ENCODE data around the gene OR6C2. TPM values are rescaled to one million over a fixed set of nuclear protein-coding genes. Genes with fewer than 3 reads are reported as not detected.
A peak's percentile ranks its signal among the peaks of the same experiment; 100 is the strongest.
"Not testable (repeated sequence)": the region's sequence is repeated elsewhere in the genome, so short reads cannot be mapped to it uniquely, and the experiment has no call there.

Gene OR6C2
- total RNA-seq, 6 donors from 2014 or later = 2.1 TPM; not detected in 5

GRCh38 chr12:55414889-55415288 lies 29.0 kb upstream of the OR6C2 start:
- peak in 1 of 2 donors; percentile 46 for DNase-seq

DNA sequence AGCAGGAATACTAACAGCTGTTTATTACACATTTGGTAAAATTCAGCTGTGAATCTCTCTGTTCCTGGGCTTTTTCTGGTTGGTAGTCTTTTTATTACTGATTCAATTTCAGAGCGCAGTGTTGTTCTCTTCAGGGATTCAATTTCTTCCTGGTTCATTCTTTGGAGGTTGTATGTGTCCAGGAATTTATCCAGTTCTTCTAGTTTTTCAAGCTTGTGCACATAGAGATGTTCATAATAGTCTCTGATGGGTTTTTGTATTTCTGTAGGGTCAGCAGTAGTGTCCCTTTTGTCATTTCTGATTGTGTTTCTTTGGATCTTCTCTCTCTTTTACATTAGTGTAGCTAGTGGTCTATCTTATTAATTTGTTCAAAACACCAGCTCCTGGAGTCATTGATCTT lies 26.9 kb upstream of the OR6C2 start:
- no peaks in the 10 kb centered on the region for H3K9me3 ChIP-seq
- no peaks in the 10 kb centered on the region for H3K36me3 ChIP-seq
- H3K27ac ChIP-seq = no peak overlapping the region
- ATAC-seq (ENCODE audit: low FRiP score in 2 of 2) = no peak
- no peaks in the 10 kb centered on the region for H3K4me1 ChIP-seq
- H3K27me3 ChIP-seq = no peaks in the 10 kb centered on the region
- no peak overlapping the region for H3K4me3 ChIP-seq
- TF ChIP-seq POLR2A (IDR thresholded peaks at IDR 0.05) (no peak), POLR2AphosphoS5 (IDR thresholded peaks at IDR 0.05) (no peak), EP300 (IDR thresholded peaks at IDR 0.05) (no peak), CTCF (IDR thresholded peaks at IDR 0.05) (no peak)
- 93 to 95% methylated on average over 1 of the region's 1 CpG for WGBS, 2 donors
- no peak for DNase-seq

More at GRCh38 chr12:55414889-55415288, 29.0 kb upstream of the OR6C2 start:
- H3K4me1 ChIP-seq, H3K9me3 ChIP-seq, H3K27ac ChIP-seq, H3K4me3 ChIP-seq, H3K27me3 ChIP-seq, H3K36me3 ChIP-seq: not testable (repeated sequence)
- ATAC-seq (ENCODE audit: low FRiP score in 2 of 2) = peak in 1 of 2 donors; percentile 80
- WGBS, 2 donors = 0 to 21% methylated on average over 2 to 7 of the region's 34 CpGs

DNA sequence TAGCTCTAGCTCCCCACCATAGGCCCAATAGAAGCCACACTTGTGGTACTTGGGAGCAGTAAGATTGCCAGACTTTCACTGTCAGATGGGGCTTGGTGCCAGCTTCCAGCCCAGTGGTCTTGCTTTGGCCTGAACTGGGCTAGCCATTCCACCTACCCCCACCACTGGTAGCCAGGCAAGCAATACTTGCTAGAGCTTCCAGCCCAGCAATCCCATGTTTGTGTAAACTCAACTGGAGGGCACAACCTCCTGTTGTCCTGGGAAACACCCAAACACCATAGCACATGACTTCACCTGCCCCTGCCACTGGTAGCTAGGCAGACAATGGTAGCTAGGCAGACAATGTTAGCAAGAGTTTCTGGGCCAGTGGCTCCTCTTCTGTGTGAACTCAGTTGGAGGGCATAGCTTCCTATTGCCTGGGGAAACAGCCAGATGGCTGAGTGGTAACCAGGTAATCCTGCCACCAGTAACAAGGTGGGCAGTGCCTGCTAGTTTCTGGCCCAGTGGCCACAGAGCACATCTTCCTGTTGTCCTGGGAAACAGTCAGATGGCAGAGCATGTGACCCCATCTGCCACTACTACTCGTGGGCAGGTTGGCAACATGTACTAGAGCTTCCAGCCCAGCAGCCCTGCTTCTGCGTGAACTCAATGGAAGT lies 23.4 kb upstream of the OR6C2 start:
- 86 to 90% methylated on average over 2 of the region's 2 CpGs for WGBS, 2 donors
- no peak overlapping the region for H3K4me3 ChIP-seq
- DNase-seq (no peak), ATAC-seq (ENCODE audit: low FRiP score in 2 of 2) (no peak)
- no peaks in the 10 kb centered on the region for H3K27me3 ChIP-seq
- TF ChIP-seq EP300 (IDR thresholded peaks at IDR 0.05) = no peak
- no peak for TF ChIP-seq CTCF (IDR thresholded peaks at IDR 0.05)
- TF ChIP-seq POLR2AphosphoS5 (IDR thresholded peaks at IDR 0.05) = no peak
- TF ChIP-seq POLR2A (IDR thresholded peaks at IDR 0.05) = no peak
- H3K36me3 ChIP-seq = no peaks in the 10 kb centered on the region
- no peaks in the 10 kb centered on the region for H3K4me1 ChIP-seq
- no peaks in the 10 kb centered on the region for H3K9me3 ChIP-seq
- no peak overlapping the region for H3K27ac ChIP-seq

DNA sequence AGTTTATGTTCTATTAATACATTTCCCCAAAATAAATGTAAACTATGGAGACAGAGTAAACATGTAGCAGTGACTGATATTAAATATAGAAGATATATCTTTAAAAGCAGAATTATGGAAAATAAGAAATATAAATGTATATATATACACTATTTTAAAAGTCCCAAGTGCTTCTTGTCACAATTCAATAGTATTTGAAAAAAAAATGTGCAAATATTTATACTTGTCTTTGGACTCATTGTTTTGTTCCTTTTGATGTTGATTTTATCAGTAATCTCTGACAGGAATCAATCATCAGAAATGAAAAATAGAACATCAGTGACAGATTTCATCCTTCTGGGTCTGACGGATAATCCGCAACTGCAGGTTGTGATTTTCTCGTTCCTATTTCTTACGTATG lies 17.9 kb upstream of the OR6C2 start, which contains the start of gene OR6C76:
Gene OR6C76 (plus strand): TSS at position 301 of the 400 bp plus-strand sequence. CDS start 0 bp downstream, at position 301.
- Histone ChIP-seq H3K9me3 (no peaks in the 10 kb centered on the region), H3K36me3 (no peaks in the 10 kb centered on the region), H3K4me3 (no peak within 1 kb of the TSS), H3K27me3 (no peaks in the 10 kb centered on the region), H3K27ac (no peak within 1 kb of the TSS), H3K4me1 (no peaks in the 10 kb centered on the region)
- 63 to 64% methylated on average over 4 of the region's 4 CpGs for WGBS, 2 donors
- TF ChIP-seq POLR2AphosphoS5 (IDR thresholded peaks at IDR 0.05) = no peak
- ATAC-seq (ENCODE audit: low FRiP score in 2 of 2) (no peak), DNase-seq (no peak)

GRCh38 chr12:55428331-55429243 lies 15.3 kb upstream of the OR6C2 start:
- TF ChIP-seq CTCF (IDR thresholded peaks at IDR 0.05) = no peak
- no peak for TF ChIP-seq POLR2AphosphoS5 (IDR thresholded peaks at IDR 0.05)
- TF ChIP-seq EP300 (IDR thresholded peaks at IDR 0.05) = no peak
- no peak for TF ChIP-seq POLR2A (IDR thresholded peaks at IDR 0.05)
- Histone ChIP-seq H3K27me3 (no peaks in the 10 kb centered on the region), H3K4me3 (no peak overlapping the region), H3K4me1 (no peaks in the 10 kb centered on the region), H3K36me3 (no peaks in the 10 kb centered on the region), H3K27ac (no peak overlapping the region), H3K9me3 (no peaks in the 10 kb centered on the region)
- 32 to 58% methylated on average over 1 of the region's 1 CpG for WGBS, 2 donors
- ATAC-seq (ENCODE audit: low FRiP score in 2 of 2) (no peak), DNase-seq (no peak)

DNA sequence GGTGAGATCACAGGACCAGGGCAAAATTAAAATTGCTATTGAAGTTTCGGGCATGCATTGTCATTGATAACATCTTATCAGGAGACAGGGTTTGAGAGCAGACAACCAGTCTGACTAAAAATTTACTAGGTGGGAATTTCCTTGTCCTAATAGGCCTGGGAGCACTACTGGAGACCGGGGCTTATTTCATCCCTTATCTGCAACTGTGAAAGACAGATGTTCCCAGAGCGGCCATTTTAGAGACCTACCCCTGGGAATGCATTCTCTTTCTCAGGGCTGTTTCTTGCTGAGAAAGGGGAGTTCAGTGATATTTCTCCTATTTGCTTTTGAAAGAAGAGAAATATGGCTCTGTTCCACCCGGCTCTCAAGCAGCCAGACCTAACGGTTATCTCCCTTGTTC lies 2.6 kb upstream of the OR6C2 start:
- not testable (repeated sequence) for H3K4me1 ChIP-seq; ATAC-seq (ENCODE audit: low FRiP score in 2 of 2)
- 84 to 85% methylated on average over 5 of the region's 5 CpGs for WGBS, 2 donors

More for the DNA sequence above, 2.6 kb upstream of the OR6C2 start:
- not testable (repeated sequence) for H3K9me3 ChIP-seq, H3K27ac ChIP-seq, DNase-seq, H3K36me3 ChIP-seq, H3K4me3 ChIP-seq, H3K27me3 ChIP-seq
